Lower lobe of right lung (tissue), 1 donor: Measurements from ENCODE around the gene IL3. TPM values are rescaled to one million over a fixed set of nuclear protein-coding genes. Genes with fewer than 3 reads are reported as not detected.

Experiments
- total RNA-seq: library from RNA; stranded (reverse); fragmentation: NEBNext Ultra II Directional; extraction: Animal tissue kit (Norgen Biotek cat#: 25700); gene quantifications from one replicate; pipeline ENCODE4 v1.2.1, GENCODE V29; 2021
- donor health status: DM: no; HTN: yes; CAD: no; lungs with severe emphysema.

The IL3 gene
- total RNA-seq, 1 donor from 2014 or later: not detected

Other genes with a start within 250 kb of the IL3 start
- gene MEIKIN, start 115.0 kb upstream of the IL3 start, total RNA-seq: not detected
- gene ACSL6, start 49.0 kb upstream of the IL3 start, total RNA-seq: 0.59 TPM
- 3.9 TPM for gene CSF2, start 13.1 kb downstream of the IL3 start, total RNA-seq
- gene P4HA2, start 167.2 kb downstream of the IL3 start, total RNA-seq: 75.7 TPM
- gene PDLIM4, start 197.0 kb downstream of the IL3 start, total RNA-seq: 6.7 TPM
- gene SLC22A4, start 233.7 kb downstream of the IL3 start, total RNA-seq: 8.5 TPM